Motor neuron (in vitro differentiated cells): Measurements from ENCODE around the gene TRIM31. TPM values are rescaled to one million over a fixed set of nuclear protein-coding genes. Genes with fewer than 3 reads are reported as not detected.

ENCODE experiments used
- ATAC-seq, 8 experiments: fragments of 200-7000 bp; cut with Tn5 transposase; replicated peaks in 6 of 8; 2 replicates each; pipeline ENCODE4 v1.8.0; 2021; ENCODE audit warnings: mild to moderate bottlenecking in 8 of 8, moderate library complexity in 8 of 8
- H3K27ac ChIP-seq, 2 donors: fragments of 250-450 bp; sonication (Bioruptor Pico); 2 replicates each; pipeline ENCODE4 v1.9.0; 2021; ENCODE audit warnings: antibody characterized with exemption in 2 of 2, mild to moderate bottlenecking in 2 of 2, moderate library complexity in 1 of 2
- H3K4me1 ChIP-seq, 2 donors: fragments of 250-450 bp; sonication (Bioruptor Pico); replicated peaks in 1 of 2; 2 replicates each; pipeline ENCODE4 v1.6.1; 2021; ENCODE audit warnings: antibody characterized with exemption in 2 of 2, mild to moderate bottlenecking in 2 of 2, moderate library complexity in 1 of 2
- H3K4me3 ChIP-seq, 5 donors: fragments of 250-450 bp; sonication (Bioruptor Pico); 2 replicates each; pipeline ENCODE4 v1.9.0; 2021; ENCODE audit warnings: antibody characterized with exemption in 5 of 5, mild to moderate bottlenecking in 5 of 5, moderate library complexity in 4 of 5
- WGBS, 10 experiments: fragments of 450-650 bp; shearing (Covaris generic); methylation state at CpG; one replicate each; pipeline ENCODE4 v1.0.0; 2022; 5-methylcytosine and 5-hydroxymethylcytosine counted together
- in situ Hi-C, 9 experiments: fragments of 400-800 bp; cut with MboI; loops; one replicate each; pipeline ENCODE4 v1.15.0; 2021; ENCODE audit warnings: low sequenced_read_pairs in 9 of 9, low pct_unique_long_range_greater_than_20kb in 2 of 9; ENCODE audit not compliant: unreplicated experiment in 9 of 9
- total RNA-seq, 8 experiments: library from RNA; unstranded; fragments of 300-600 nt; gene quantifications; 2 replicates each; pipeline versions ENCODE4 v1.2.3 to v1.2.4, GENCODE V29; 2022

The TRIM31 gene
- total RNA-seq, 8 experiments from 2014 or later = 0.25 to 15.1 (median 0.90) TPM; not detected in 3

DNA sequence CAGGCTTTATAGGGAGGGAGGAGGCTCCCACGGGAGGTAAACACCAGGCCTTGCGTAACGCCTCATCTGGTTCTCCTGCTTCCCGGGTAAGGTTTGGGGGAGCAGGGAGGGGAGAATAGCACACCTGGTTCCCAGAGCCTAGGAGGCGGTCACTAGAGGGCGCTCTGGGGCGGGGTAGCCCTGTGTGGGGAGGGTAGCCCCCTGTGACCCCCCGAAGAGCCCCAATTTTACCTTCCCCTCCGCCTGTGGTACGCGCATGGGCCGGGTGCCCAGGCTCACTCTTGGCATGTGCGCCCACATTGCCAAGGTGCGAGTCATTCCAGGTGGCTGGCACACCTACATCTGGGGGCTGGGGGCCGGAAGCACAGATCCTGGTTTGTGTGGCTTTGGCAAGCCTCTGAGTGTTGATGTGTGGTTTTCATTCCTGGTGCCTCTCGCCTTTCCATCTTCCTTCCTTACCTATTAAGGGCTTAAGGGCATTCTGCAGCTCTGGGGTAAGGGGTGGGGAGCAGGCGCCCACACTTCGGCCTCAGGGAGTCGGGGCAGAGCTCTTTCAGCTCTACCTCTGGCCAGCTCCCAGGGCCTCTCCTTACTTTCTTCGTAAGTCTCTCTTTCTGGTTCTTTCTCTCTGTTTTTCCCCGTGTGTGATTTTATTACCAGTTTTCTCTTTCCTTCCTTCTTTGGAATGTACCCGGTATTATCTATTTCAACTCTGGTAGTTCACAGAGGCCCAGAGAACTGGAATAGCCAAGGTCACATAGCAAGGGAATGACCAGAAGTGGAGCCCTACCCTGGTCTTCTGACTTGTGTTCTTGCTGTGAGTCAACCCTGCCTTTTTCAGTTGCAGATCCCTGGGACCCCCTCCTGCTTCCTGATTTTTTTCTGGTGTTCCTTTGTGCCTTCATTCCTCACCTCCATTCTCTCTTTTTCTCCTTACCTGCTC, 36.8 kb downstream of the TRIM31 start:
- peak overlapping the region in 3 of 5 donors; percentile 18 to 29 (median 24) for H3K4me3 ChIP-seq
- ATAC-seq = peak in 2 of 8 experiments; percentile 8

DNA sequence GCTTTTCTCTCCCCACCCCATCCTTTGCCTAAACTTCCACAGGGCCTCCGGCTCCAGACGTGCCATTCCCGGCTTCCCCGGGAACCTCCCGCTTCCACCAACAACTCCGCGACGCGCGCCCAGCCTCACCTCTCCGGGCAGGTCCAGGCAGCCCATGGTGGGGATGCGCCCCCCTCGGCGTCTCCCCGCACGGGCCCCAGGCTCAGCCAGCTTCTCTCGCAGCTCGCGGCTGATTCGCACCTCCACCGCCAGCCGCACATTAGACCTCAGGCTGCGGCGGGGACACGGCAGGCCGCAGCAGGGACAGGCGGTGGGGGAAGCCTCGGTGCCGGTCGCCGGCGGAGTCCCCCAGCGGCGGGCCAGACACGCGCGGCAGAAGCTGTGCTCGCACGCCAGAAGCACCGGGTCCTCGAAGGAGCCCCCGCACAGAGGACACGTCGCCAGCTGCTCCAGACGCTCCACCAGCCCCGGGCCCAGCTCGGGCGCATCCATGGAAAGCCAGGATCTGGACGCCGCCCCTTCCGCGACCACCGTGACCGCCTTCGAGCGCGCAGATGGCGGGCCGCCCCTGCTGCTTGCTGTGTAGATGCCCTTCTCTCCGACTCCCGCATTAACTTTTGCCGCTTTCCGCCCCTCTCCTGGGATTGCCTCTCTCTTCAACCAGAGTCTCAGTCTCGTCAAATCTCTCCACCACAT, 37.6 kb downstream of the TRIM31 start, which contains the start of gene RNF39:
Gene RNF39, minus strand, starts transcription at position 676 of the 696 bp plus-strand sequence. Its CDS starts 184 bp downstream, at position 492.
- peak within 1 kb of the TSS; percentile 15 to 29 (median 18) for H3K4me3 ChIP-seq
- H3K27ac ChIP-seq = no peak within 1 kb of the TSS
- ATAC-seq = peak in 6 of 8 experiments; percentile 10 to 52 (median 42)
- in situ Hi-C loops = no loop called here
- H3K4me1 ChIP-seq = peaks cover 3 to 8% of the 10 kb centered on the region in 2 donors
- 0 to 20% (median 4%) methylated on average over 3 to 21 of the region's 64 CpGs; no CpG with 5 or more reads in 4 of the 10 experiments for WGBS, 10 experiments

More for the DNA sequence above, 36.8 kb downstream of the TRIM31 start:
- in situ Hi-C loops = no loop called here
- WGBS, 10 experiments = 28 to 63% (median 47%) methylated on average over 2 to 6 of the region's 22 CpGs; no CpG with 5 or more reads in 2 of the 10 experiments
- H3K4me1 ChIP-seq = peaks cover 3 to 8% of the 10 kb centered on the region in 2 donors
- no peak overlapping the region for H3K27ac ChIP-seq

DNA sequence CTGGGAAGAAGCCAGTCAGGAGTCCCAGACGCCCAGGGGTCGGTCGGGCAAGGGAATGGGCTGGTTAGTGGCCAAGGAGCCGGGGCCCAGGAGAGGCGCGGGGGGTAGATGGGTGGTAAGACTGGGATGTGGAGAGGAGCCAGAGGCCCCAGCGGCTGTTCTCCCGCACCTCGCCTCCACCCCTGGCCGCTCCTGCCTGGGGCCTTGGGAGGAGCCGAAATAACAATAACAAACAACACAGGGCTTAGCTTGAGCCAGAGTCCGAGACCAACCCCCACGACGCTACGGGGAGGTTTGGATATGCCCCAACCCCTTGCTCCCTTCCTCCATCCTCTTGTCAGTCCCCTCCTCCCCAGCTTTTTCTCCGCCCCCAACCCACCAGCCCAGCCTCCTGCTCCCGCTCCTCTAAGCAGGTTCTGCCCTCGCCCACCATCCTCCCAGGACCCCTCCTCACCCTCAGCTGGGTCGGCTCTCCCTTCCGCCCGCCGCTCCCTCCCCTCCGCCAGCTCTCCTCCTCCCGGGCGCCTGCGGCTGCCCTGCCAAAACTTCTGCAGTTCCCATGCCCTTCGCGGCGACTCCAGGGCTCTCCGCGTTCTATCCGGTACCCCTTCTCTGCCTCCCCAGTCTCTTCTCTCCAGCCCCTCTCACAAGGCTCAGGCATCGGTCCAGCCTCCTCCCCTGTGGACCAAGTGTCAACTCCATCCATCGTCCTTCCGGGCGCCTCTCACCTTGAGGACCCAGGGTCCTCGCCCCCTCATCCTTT, 38.4 kb downstream of the TRIM31 start:
- Histone ChIP-seq H3K4me1 (peaks cover 3 to 8% of the 10 kb centered on the region in 2 donors), H3K27ac (no peak overlapping the region), H3K4me3 (peak overlapping the region; percentile 15 to 29 (median 18))
- ATAC-seq = peak; percentile 6 to 74 (median 33)
- in situ Hi-C loops = no loop called here
- WGBS, 10 experiments = 0 to 4% (median 0%) methylated on average over 1 to 8 of the region's 37 CpGs; no CpG with 5 or more reads in 7 of the 10 experiments

DNA sequence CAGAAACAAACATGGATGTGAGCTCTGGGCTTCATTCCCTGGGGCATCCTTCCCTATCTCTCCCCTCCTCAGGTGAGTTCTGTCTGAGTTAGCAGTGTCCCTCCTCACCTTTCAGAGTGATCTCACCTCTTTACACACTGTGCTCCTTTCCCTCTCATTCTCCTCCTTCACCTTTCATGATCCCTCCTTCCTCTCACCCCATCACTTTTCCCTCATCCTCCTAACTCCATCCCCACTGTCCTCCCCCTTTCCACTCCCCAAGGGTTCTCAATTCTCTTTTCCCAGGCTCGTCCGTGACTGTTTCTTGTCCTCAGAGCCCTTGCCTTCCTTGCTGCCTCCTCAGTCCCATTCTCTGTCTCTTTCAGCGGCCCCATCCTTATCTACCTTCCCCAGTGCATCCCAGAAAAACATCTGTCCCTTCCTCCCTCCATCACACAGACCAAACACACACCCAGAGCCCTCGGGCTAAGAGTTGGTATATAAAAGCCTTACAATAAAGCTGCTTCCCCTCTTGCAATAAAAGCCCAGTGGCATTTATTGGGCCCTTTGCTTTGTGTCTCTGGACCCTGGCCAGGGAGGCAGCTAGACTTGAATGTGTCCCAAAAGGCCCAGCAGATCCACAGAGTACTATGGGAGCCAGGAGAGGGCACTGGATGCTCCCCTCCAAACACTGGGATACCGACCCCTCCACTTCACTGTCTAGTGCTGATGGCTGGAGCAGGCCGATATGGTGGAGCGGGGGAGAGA, 39.2 kb downstream of the TRIM31 start:
- ATAC-seq = peak in 1 of 8 experiments; percentile 9
- no peak overlapping the region for H3K27ac ChIP-seq
- peaks cover 3 to 8% of the 10 kb centered on the region in 2 donors for H3K4me1 ChIP-seq
- WGBS, 10 experiments = 0 to 65% (median 40%) methylated on average over 1 to 7 of the region's 7 CpGs
- in situ Hi-C loops = no loop called here
- H3K4me3 ChIP-seq = no peak overlapping the region

DNA sequence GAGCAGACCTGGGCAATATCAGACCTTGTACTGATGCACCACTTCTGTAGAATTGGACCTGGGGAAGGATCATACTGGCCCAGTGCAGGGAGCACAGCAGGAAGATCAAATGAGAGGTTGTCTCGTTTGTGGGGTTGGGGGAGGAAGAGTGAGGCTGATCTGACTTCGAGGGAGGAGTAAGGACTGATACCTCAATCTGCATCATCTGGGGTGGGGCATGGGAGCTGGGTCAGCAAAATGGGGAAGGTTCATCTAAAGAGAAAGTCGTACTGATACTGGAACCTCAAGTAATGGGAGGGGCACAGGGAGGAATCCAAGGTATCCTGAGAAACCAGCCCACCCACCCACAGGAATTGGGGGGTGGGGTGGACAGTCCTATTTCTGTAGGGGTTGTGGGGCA, 41.0 kb downstream of the TRIM31 start:
- in situ Hi-C loops = no loop called here
- Histone ChIP-seq H3K4me3 (no peak overlapping the region), H3K4me1 (peaks cover 8 to 9% of the 10 kb centered on the region in 2 donors), H3K27ac (no peak overlapping the region)
- WGBS, 10 experiments = 43 to 100% (median 60%) methylated on average over 1 to 3 of the region's 3 CpGs; no CpG with 5 or more reads in 7 of the 10 experiments
- ATAC-seq = no peak

GRCh38 chr6:30071081-30071818, 41.6 kb downstream of the TRIM31 start:
- peak overlapping the region in 2 of 5 donors; percentile 9 to 12 for H3K4me3 ChIP-seq
- in situ Hi-C loops = no loop called here
- WGBS, 10 experiments = 31 to 74% (median 50%) methylated on average over 1 to 17 of the region's 68 CpGs; no CpG with 5 or more reads in 3 of the 10 experiments
- H3K27ac ChIP-seq = peak overlapping the region in 1 of 2 donors; percentile 46
- H3K4me1 ChIP-seq = peaks cover 8 to 9% of the 10 kb centered on the region in 2 donors
- peak in 4 of 8 experiments; percentile 0 to 36 (median 14) for ATAC-seq

GRCh38 chr6:30067460-30068139, 45.3 kb downstream of the TRIM31 start:
- 0 to 25% (median 11%) methylated on average over 1 to 3 of the region's 8 CpGs; no CpG with 5 or more reads in 1 of the 10 experiments for WGBS, 10 experiments
- in situ Hi-C loops = no loop called here
- peaks cover 8 to 10% of the 10 kb centered on the region in 2 donors for H3K4me1 ChIP-seq
- H3K27ac ChIP-seq = peak overlapping the region; percentile 92 to 95
- ATAC-seq = no peak
- peak overlapping the region; percentile 59 to 79 (median 64) for H3K4me3 ChIP-seq

DNA sequence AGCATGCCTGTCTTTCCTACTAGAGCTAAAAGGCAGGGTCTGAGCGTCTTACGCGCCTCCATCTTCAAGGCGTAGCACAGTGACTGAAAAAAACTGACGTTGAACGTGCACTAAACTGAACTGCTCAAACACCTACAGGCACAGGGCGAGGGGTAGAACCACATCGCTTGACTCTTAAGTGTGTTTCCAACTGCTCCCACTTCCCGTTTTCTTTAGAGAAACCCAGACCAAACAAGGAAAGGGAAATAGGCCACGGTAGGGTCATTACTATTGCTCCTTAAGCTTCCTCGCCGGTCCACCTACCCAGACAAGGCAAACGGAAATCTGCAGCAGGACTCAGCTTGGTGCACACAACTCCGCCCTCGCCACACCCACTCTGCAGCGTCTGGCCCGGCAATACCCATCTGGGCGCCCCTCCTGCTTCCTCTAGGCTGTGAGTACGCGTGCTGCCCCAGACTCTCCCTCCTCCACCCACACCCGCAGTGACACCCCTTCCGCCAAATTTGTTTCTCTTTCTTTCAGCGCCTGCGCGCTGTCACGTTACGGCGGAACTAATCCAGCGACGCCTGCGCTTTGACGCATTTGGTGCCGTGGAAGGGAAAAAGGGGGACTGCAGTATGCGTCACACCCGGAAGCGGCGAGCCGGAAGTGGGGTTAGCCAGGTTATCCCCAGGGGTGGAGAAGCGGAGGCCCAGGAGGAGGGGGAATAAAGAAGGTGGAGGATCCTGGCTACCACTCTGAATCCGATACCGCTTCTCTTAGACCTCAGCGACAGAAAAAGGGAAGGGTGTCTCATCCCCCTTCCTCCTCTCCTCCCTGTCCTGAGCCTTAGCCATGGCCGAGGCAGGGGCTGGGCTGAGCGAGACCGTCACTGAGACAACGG, 46.1 kb downstream of the TRIM31 start, which contains the start of gene PPP1R11:
Gene PPP1R11, plus strand, starts transcription at position 622 of the 883 bp plus-strand sequence. Its CDS starts 213 bp downstream, at position 835.
- WGBS, 10 experiments = 0 to 20% (median 2%) methylated on average over 2 to 30 of the region's 46 CpGs; no CpG with 5 or more reads in 1 of the 10 experiments
- peaks cover 8 to 14% of the 10 kb centered on the region in 2 donors for H3K4me1 ChIP-seq
- peak within 1 kb of the TSS; percentile 92 to 95 for H3K27ac ChIP-seq
- peak; percentile 87 to 96 (median 95) for ATAC-seq
- in situ Hi-C loops = no loop called here
- peak within 1 kb of the TSS; percentile 59 to 79 (median 64) for H3K4me3 ChIP-seq

GRCh38 chr6:30066082-30066481, 46.8 kb downstream of the TRIM31 start:
- in situ Hi-C loops = no loop called here
- peak overlapping the region; percentile 82 to 86 for H3K27ac ChIP-seq
- peaks cover 5 to 14% of the 10 kb centered on the region in 2 donors for H3K4me1 ChIP-seq
- peak overlapping the region; percentile 59 to 79 (median 64) for H3K4me3 ChIP-seq
- no peak for ATAC-seq
- 0 to 29% (median 20%) methylated on average over 1 to 4 of the region's 4 CpGs; no CpG with 5 or more reads in 3 of the 10 experiments for WGBS, 10 experiments

GRCh38 chr6:30063315-30063714, 49.6 kb downstream of the TRIM31 start:
- 0 to 93% (median 75%) methylated on average over 1 to 2 of the region's 2 CpGs; no CpG with 5 or more reads in 1 of the 10 experiments for WGBS, 10 experiments
- no peak overlapping the region for H3K27ac ChIP-seq
- H3K4me1 ChIP-seq = peaks cover 12 to 24% of the 10 kb centered on the region in 2 donors
- ATAC-seq = no peak
- H3K4me3 ChIP-seq = no peak overlapping the region
- in situ Hi-C loops = no loop called here
